Inflammatory macrophage treated with lipopolysaccharide for 1 hour (primary cell): ENCODE measurements around the gene GSE1.
"Not testable (repeated sequence)": the region's sequence is repeated elsewhere in the genome, so short reads cannot be mapped to it uniquely, and the experiment has no call there.

Experiments used
- DNase-seq, 2 donors: peaks; one replicate each; pipeline ENCODE4 v3.0.0-alpha.2; 2020 to 2022

GSE1 gene

DNA sequence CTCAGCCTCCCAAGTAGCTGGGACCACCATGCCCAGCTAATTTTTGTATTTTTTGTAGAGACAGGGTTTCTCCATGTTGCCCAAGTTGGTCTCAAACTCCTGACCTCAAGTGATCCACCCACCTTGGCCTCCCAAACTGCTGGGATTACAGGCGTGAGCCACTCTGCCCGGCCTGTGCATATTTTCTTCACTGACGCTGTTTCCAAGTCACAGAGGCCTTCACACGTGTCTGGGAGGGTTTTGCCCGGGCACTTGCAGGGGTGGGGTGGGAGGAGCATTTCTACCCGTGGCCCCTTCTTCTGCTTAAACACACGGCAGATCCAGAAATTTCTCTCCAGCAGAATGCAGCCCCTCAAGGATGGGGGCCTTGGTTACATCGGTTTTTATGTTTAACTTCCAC lies 20.8 kb upstream of the GSE1 start:
- DNase-seq: not testable (repeated sequence)

DNA sequence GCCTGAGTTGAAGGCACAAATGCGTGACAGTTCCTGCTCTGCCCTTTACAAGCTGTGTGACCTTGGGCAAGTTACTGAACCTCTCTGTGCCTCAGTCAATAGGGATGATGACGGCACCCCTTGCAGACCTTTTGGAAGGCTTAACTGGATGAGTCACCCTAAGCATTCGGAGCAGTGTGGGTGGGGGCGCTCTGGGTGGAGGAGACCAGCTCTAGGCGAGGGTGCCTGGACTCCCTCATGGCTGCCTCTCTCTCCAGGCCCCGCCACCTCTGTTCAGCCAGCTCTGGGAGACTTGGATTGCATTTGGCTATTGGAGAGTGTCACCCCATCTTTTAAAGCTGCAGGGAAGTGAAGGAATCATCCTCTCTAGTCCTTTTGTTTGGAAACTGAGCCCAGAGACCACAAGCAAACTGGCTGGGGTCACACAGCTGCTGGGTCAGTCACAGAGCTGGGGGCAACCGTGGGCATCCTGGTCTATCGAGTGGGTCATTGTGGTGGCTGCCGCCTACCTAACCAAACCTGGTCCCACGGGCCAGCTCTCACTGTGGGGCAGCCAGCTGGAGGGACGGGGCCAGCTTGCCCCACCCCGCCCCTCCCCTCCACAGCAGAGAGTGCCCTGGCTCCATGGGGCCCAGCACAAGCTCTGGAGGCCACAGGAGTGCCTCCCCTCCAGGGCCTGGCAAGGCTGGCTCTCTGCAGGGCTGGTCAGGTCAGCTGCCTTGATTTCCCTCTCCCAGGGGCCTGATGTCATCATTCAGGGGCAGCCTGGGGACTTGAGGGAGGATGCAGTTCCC lies 20.2 kb upstream of the GSE1 start:
- DNase-seq: no peak

DNA sequence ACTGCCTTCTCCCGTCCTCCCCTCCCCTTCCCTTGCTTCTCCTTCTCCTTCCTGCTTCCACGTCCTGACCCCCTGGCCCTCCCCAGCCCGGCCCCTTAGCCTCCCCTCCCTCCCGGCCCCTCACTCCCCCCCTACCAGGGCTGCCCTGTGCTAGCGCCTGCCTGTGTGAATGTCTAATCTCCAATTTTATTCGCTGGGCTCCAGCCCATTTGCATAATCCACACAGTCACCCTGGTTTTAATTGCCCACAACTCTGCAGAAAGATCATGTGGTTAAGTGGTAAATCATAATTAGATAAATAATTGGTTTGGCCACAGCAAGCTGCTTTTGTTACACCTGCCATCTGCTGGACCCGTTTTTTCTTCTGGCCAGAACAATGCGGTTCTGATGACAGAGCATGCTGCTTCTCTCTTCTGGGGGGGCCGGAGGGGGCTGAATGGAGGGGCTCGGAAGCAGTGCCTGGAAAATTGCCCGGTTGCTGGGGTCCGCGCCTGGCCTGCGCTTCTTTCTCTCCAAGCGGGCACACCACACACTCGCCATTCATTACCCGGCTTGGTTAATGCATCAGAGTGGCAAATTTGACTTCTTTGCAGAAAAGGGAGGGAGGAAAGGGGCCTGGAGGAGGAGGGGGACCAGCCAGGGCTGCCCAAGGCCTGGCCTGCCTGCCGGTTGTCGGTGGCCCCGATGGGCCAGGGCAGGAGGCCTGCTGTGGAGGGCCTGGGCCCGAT lies 19.5 kb upstream of the GSE1 start:
- DNase-seq: no peak

DNA sequence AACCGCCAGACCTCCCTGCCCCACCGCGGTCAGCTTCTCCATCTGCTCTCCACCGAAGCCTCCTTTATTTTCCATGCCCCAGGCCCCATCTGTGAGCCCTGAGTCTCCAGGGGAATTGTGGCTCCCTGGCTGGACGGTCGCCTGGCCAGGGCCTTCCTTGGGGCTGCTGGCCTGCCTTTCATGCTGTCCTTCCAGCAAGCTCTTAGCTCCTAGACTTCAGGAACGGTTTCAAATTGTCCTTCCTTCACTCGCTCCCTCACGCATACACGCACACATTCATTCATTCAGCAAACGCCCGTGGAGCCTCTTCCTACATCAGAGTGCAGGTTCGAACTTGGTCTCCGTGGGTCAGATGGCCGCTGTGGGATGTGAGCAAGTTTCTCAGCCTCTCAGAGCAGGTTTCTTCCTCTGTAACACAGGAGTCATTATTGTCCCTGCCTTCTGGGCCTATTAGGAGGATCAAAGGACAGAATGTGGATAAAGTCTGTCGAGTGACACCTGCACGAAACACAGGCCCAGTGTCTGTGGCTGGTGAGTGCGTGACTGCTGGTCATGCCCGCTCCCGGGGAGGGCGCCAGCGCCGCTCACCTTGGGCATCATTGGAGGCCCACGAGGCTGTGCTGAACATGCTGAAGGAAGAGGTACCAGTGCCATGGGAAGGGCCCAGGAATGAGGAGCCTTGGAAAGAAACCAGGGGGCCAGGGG lies 18.7 kb upstream of the GSE1 start:
- no peak for DNase-seq

DNA sequence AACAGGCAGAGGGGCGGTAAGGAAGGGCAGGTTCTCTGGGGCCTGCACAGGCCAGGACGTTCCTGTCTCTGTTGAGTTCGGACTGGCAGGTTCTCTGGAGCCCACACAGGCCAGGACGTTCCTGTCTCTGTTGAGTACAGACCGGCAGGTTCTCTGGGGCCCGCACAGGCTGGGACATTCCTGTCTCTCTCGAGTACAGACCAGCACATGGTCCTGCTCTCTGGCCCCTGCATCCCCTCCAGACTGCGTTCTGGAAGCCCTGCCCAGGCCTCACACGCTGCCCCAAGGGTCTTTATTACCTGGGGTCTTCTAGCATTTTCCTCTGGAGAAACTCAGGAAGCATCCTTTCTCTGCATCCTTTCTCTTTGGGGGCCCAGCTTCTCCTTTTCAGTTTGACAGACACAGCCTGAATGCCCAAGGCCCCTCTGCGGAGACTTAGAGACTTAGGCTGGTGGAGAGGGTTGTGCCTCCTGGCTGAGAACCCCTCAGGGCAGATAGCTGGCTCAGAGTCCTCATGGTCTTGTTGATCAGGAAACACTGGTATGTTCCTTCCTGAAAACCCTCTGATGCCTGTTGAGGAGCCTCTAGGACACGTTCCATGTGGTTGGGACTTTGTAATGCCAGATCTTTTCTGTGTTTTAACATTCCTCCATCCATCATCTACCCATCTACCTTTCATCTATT lies 18.0 kb upstream of the GSE1 start:
- DNase-seq: no peak

DNA sequence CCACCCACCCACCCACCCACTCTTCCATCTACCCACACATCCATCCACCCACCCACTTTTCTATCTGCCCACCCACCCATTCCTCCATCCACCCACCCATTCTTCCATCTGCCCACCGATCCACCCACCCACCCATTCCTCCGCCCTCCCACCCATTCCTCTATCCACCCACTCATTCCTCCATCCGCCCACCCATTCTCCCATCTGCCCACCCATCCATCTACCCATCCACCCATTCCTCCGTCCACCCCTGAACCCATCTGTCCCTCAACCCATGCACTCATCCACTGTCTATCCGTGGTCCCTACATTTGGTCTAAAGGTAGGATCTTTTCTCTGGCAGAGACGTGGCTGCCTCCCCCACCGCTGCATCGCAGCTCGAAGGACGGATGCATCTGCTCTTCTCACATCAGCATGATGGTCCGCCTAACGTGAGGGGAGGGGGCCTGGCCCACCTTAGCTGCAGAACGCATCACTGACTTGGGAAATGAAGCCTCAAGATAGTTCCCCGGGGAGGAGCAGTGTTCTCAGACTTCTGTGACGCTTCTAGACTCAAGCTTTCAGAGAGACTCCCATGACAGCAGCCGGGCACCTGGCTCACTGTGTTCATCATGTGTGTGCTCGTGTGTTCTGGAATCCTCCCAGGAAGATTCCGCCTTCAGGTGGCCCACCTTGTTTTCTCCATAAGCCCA lies 17.2 kb upstream of the GSE1 start:
- DNase-seq: no peak

DNA sequence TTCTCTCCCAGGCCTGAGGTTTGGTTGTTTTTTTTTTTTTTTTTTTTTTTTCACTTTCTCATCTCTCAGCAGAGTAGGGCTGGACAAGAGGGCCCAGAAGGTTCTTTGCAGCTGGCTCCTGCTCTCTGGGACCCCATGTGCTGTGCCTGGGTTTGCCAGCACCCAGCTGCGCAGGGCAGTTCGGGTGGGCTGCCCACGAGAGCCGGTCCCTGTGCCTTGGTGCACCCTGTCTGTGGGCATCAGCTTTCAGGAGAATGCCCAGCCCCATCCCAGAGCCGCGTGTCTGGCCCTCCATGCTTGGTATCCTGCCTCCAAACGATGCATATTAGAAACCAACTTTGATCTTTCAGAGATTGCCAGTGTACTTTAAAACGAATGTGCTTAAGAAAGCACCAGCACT lies 15.0 kb upstream of the GSE1 start:
- no peak for DNase-seq

DNA sequence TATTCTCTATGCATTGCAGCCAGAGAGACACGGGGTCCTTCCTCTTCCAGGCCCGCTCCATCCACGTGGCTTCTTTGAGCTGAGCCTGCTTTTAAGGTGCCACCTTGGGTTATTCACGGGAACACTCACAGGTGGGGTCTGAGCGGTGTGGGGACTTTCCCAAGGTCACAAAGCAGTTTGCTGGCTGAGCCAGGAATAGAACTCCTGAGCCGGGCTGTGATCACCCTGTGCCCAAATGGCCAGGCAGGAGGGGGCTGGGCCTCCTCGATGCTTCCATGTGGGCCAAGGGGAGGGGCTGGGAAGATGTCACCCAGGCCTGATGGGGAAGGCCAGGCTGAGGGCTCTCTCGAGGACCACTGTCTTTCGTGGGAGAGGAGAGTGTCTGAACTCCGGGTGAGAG lies 13.0 kb upstream of the GSE1 start:
- DNase-seq: no peak

DNA sequence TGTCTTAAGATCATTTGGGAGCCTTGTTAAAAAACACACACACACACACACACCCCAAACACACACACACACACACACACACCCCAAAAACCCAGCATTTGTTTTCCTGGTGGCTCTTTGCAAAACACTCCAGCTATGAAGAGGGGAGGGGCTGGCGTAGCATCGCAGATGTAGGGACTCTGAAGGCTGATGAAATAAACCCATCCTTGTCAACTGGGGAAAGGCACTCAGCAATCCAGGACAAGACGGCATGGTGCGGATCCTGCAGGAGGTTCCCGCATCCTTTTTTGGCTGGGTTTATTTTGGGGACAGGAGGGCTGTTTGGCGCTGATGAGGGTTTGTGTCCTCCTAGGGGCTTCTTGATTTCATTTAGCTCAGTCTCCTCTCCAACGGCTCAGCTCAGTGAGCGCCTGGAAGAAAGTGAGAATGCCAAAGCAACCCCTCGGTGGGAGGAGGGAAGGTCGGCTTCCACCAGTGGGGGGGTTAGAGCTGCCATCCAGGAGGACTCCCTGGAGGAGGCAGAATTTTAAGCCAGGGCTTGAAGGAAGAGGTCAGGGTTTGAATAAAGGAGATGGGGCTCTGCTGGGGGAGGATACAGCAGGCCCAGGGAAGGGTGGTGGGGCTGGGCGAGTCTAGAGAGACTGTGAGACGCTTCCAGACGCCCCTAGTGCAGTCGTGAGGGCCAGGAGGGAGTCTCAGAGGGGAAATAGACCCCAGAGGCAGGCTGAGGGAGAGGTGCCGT lies 12.4 kb upstream of the GSE1 start:
- no peak for DNase-seq

DNA sequence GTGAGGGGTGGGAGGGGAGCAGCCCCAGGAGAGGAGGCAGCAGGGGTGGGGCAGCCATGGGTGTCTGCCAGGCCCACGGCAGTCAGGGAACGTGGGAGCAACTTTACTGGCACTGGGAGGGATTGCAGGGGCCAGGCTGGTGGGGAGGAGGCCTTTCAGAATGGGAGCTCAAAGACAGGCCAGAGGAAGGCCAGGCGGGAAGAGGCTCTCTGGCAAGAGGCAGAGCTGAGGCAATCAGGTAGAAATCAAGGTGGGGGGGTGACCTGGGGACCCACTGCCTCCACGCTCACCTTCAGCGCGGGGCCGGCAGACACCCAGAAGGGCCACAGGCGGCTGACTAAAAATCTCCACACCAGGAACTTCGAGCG lies 11.9 kb upstream of the GSE1 start:
- DNase-seq: no peak

DNA sequence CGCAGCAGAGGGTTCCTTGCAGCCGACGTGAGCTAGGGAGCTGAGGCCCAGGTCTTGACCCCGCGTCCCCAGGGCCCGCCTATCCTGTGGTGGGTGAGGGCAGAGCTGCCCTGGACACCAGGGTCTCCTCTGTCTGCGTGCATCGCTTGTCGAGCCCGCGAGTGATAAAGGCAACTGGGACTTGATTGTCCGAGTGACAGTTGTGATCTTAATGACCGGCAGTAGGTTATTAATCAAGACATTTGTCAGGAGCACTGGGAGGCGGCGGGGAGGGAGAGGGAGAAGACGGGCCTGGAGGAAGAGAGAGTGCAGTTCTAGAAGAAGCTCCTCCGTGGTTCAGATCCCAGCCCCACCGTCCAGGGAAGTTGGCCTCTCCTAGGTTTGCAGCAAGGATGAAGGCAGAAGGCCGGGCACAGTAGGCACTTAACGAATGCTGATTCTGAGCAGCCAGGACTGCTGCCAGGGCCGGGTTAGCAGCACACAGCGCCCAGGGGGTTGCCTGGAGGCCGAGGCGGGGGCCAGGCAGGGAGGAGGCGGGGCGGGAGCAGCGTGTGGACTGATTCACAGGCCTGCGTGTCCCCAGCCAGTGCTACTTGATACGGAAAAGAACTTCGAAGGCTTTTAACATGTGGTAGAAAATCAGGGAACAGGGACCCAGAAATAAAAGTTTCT lies 11.3 kb upstream of the GSE1 start:
- no peak for DNase-seq

DNA sequence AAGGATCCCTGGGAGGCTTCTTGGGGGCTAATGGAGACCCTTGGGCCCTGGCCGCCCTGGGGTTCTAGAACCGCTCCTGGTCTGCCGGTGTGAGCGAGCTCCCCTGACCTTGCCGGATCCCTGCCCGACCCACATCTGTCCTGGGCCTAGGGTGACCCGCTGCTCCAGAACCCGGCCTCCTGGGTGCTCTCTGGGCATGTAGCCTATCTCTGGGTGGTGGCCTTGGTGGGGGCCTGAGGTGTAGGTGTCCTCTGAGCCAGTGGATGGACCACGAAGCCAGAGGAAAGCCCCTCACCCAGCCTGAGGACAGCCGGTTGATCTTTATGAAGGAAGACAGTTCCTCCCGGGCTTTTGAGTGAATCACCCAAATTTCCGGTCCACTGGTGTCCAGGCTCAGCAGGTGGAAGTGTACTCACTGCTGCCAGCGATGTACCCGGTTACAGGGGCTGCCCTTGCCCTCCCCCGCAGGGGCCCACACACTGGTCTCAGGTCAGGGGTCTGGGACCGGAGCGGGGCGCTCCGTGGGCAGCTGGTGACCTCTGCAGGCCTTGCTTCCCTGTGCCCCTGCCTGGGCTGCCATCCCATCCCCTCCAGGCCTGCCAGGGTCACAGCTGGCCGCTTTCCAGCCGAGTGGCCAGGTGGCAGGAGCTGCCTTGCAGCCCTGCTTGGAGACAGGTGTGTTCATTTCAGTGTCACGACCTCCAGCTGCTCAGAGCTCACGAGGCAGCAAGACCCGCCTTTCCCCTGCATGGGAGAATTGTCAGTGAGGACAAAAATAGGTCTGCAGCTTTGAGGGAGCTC lies 10.5 kb upstream of the GSE1 start:
- peak; percentile 28 to 54 for DNase-seq

DNA sequence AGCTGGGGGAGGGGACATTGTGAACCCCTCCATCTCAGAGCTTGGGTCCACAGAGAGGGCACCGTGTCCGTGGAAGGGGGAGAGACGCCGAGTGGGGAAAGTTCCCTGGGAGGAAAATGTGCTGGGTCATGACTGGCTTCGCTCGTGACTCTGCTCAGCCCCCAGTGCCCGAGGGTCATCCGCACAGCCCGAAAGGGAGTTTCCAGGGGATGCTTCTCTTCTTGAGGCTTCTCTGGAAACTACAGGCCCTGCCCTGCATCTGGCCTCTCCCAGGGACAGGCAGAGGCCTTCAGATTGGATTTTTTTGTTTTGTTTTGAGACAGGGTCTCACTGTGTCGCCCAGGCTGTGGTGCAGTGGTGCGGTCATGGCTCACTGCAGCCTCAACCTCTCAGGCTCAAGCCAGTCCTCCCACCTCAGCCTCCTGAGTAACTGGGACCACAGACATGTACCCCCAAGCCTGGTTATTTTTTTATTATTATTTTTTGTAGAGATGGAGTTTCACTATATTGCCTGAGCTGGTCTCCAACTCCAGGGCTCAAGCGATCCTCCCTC lies 9.8 kb upstream of the GSE1 start:
- DNase-seq: peak; percentile 64 to 73

DNA sequence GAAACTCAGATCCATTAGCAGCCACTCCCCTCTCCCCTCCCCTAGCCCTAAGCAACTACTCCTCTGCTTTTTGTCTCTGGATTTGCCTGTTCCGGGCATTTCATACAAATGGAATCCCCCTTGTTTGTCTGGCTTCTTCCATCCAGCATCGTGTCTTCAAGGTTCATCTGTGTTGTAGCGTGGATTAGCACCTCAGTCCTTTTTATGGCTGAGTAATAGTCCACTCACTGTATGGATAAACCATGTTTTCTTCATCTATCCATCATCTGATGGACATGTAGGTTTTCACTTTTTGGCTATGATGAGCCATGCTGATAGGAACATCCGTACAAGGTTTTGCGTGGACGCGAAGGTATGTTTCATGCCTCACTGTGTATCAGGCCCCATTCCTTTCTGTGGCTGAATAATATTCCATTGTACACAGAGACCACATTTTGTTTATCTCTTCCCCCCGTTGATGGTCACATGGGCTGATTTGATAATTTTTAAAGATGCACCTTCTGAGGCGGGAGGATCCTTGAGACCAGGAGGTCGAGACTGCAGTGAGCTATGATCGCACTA lies 8.9 kb upstream of the GSE1 start:
- peak in 1 of 2 donors; percentile 27 for DNase-seq

DNA sequence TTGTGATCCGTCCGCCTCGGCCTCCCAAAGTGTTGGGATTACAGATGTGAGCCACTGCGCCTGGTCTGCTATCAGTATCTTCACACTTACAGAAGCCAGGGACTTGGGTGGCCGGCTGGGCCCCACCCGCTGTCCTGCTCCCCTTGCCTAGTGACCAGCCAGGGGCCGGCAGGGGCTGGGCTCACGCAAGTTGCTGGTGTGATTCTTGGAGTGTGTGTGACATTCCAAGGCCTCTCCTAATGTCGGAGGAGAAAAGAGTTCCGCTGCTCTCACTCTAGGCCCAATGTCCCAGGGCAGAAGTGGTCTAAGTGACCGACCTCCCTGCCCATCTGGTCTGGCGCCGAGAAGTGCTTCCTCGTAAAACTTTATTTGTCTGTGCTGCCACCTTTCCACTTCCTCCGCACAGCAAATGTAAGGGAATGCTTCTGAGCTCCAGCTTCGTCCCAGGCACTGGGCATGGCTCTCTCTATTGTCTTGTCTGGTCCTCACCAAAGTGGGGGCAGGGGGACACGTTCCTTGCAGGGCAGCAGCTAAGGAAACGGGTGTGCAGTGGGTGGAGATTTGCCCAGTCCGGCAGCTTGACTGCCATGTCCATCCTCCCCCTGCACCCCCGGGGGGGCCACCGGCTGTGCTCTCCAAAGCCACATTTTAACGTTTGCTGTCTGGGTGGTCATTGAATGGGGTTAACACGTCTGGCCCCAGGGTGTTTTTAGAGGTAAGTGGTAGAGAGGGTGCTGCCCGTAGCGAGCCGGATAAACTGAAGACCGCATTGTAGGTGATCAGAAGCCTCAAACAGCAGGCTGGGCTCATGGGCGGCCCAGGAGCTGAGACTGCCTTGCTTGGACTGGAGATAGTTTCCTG lies 7.8 kb upstream of the GSE1 start:
- no peak for DNase-seq

DNA sequence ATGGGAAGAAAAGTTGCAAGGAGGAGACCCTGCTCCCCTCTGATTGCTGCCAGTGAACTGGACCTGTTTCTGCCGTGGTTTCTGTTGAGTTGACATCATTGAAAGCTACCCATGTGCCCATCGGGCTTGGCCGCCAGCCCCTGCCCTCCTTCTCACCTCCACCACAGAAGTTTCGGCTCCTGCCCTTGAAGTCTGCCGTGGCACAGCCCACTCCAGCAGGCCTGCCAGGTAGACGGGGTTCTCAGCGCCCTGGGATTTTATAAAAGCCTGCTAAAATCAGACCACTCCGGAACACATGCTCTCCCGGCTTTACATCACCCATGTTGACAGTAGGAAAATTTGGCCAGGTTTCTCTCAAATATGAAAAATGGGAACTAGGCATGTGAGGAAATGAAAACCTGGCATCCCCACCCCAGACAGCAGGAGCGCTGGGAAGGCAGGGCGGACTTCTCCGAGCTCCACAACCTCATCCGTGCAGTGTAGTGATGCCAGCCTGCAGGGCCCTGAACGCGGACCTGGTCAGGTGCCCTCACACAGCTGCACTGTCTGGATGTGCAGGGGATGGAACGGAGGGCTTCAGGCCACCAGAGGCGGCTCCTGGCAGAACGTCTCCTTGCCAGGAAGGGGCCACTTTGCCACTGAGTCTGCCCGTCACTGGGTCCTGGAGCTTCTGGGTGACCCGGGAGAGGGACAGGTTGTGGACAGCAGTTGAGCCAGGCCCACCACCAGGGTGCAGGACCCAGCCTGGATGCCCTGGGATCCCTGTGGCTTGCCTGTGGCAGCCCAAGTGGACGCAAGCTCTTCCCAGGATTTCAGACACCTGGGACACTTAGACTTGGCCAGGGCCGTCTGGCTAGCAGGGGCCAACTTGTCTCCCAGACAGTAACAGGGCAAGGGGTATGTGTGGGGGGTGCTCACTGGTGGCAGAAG lies 6.9 kb upstream of the GSE1 start:
- no peak for DNase-seq

DNA sequence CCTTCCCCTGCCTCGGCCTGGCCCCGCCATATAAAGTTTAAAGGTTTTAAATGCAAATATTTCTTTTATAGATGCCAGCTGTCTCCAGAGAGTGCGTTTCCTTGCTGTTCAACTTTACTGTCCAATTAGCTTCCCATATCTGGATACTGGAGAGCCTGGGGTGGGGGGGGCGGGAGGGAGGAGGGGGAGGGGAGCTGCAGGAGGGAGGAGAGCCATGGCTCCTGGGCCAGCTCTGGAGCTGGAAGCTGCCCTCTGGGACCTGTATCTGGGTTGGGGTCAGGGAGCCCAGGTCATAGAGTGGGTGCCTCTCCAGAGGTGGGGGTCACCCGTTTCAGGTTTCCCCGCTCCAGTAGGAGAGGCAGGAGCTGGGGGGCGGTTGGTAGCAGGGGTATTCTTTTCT lies 6.2 kb upstream of the GSE1 start:
- no peak for DNase-seq

DNA sequence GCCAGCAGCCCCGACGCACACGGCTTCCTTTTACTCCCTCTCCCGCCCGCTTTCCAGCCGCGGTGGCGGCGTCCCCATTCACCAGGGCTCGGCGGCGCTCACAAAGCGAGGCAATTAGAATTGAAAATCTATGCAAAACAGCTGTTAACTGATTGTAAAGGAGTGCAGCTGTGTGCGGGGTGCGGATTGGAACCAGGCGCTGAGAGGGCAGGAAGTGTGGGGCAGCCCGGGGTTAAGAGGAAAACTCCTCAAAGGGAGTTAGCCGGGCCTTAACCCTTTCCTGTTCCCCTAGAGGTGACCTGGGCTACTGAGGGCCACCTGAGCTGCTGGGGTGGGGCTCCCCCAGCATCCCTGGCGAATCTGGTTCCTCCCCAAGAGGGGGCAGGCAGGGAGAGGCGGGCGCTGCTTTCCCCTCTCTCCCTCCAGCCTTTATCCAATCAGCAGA lies 5.8 kb upstream of the GSE1 start:
- no peak for DNase-seq
